Esophagus squamous epithelium (tissue), 5 donors: ENCODE measurements around the gene SUMO4. TPM values are rescaled to one million over a fixed set of nuclear protein-coding genes. Genes with fewer than 3 reads are reported as not detected.

Source experiments
- DNase-seq: peaks from one replicate; lab custom pipeline; 2025; lab: John Stamatoyannopoulos, UW
- H3K27ac ChIP-seq, 4 donors: fragments of 200-600 bp; sonication (generic); one replicate each; pipeline ENCODE4 v1.5.1; 2016 to 2019; ENCODE audit warnings: mild to moderate bottlenecking in 1 of 4
- H3K27me3 ChIP-seq, 4 donors: fragments of 200-600 bp; sonication (generic); 1 replicate in 3 of 4; 2 replicates in 1 of 4; pipeline versions ENCODE4 v1.5.1 to v1.6.0; 2017 to 2021; ENCODE audit warnings: antibody characterized with exemption in 1 of 4
- H3K36me3 ChIP-seq, 3 donors: fragments of 200-600 bp; sonication (generic); one replicate each; pipeline ENCODE4 v1.5.1; 2016 to 2019
- H3K4me1 ChIP-seq, 3 donors: fragments of 200-600 bp; sonication (generic); one replicate each; pipeline ENCODE4 v1.5.1; 2017 to 2019
- H3K4me3 ChIP-seq, 4 donors: fragments of 200-600 bp; sonication (generic); 1 replicate in 3 of 4; 2 replicates in 1 of 4; pipeline ENCODE4 v1.5.1; 2016 to 2019; ENCODE audit warnings: mild to moderate bottlenecking in 2 of 4, moderate library complexity in 1 of 4
- H3K9me3 ChIP-seq, 3 donors: fragments of 200-600 bp; sonication (generic); one replicate each; pipeline ENCODE4 v1.5.1; 2016 to 2019
- CTCF ChIP-seq, 6 experiments: fragments of 450-650 bp in 4 of 6; fragments of 200-600 bp in 2 of 6; sonication (generic) in 2 of 6; IDR thresholded peaks; one replicate each; pipeline ENCODE4 v1.5.1; 2016 to 2019; ENCODE audit warnings: antibody characterized with exemption in 6 of 6, mild to moderate bottlenecking in 4 of 6, moderate library complexity in 4 of 6
- POLR2A ChIP-seq, 4 donors: fragments of 450-650 bp; IDR thresholded peaks; one replicate each; pipeline ENCODE4 v1.6.1; 2017; ENCODE audit warnings: antibody characterized with exemption in 4 of 4, mild to moderate bottlenecking in 4 of 4, moderate library complexity in 3 of 4
- WGBS, 2 donors: methylation state at CpG; one replicate each; pipeline ENCODE4 v1.1.5; 2018; 5-methylcytosine and 5-hydroxymethylcytosine counted together
- intact Hi-C: fragments of 100-400 bp; cut with DNase I; formaldehyde crosslinking; loops from one replicate; pipeline ENCODE4 v1.15.0; 2022
- total RNA-seq, 4 donors: library from RNA; depleted of rRNA; stranded (reverse); fragments of >200 nt; gene quantifications; one replicate each; pipeline ENCODE4 v1.1.0, GENCODE V29; 2016
- donor health status: DM: yes; HTN: yes; CAD: no.

Gene SUMO4
- total RNA-seq, 4 donors from 2014 or later, result 2.3 to 3.2 TPM; not detected in 2

GRCh38 chr6:149366267-149366921, 33.7 kb upstream of the SUMO4 start:
- intact Hi-C loops, result no loop called here
- peaks cover 0 to 49% (median 0%) of the 10 kb centered on the region in 3 donors for H3K4me1 ChIP-seq
- TF ChIP-seq CTCF (IDR thresholded peaks at IDR 0.05), result no peak
- no peak for TF ChIP-seq POLR2A (IDR thresholded peaks at IDR 0.05)
- H3K36me3 ChIP-seq, result peaks cover 0 to 8% (median 0%) of the 10 kb centered on the region in 3 donors
- no peak for DNase-seq
- no peaks in the 10 kb centered on the region for H3K9me3 ChIP-seq
- H3K27ac ChIP-seq, result no peak overlapping the region
- H3K4me3 ChIP-seq, result no peak overlapping the region
- H3K27me3 ChIP-seq, result no peaks in the 10 kb centered on the region
- 83 to 90% methylated on average over 4 of the region's 4 CpGs for whole genome bisulfite sequencing, 2 donors

- 80 to 82% methylated on average over 1 of the region's 1 CpG for WGBS, 2 donors
- Histone ChIP-seq H3K9me3 (no peaks in the 10 kb centered on the region), H3K36me3 (peaks cover 0 to 8% (median 0%) of the 10 kb centered on the region in 3 donors), H3K27me3 (no peaks in the 10 kb centered on the region), H3K4me1 (peaks cover 0 to 36% (median 0%) of the 10 kb centered on the region in 3 donors), H3K27ac (no peak overlapping the region), H3K4me3 (no peak overlapping the region)
- TF ChIP-seq POLR2A (IDR thresholded peaks at IDR 0.05) (no peak), CTCF (IDR thresholded peaks at IDR 0.05) (no peak)
- intact Hi-C loops, result no loop called here
- no peak for DNase-seq
Measured at GRCh38 chr6:149368065-149368464, 32.0 kb upstream of the SUMO4 start.

GRCh38 chr6:149371154-149371553, 28.9 kb upstream of the SUMO4 start:
- intact Hi-C loops, result no loop called here
- no peak overlapping the region for H3K27ac ChIP-seq
- no peak for TF ChIP-seq CTCF (IDR thresholded peaks at IDR 0.05)
- no peak for TF ChIP-seq POLR2A (IDR thresholded peaks at IDR 0.05)
- peaks cover 0 to 5% (median 0%) of the 10 kb centered on the region in 3 donors for H3K4me1 ChIP-seq
- H3K4me3 ChIP-seq, result no peak overlapping the region
- no peaks in the 10 kb centered on the region for H3K9me3 ChIP-seq
- no peak for DNase-seq
- peaks cover 0 to 25% (median 0%) of the 10 kb centered on the region in 3 donors for H3K36me3 ChIP-seq
- no peaks in the 10 kb centered on the region for H3K27me3 ChIP-seq

GRCh38 chr6:149372062-149372461, 28.0 kb upstream of the SUMO4 start:
- TF ChIP-seq POLR2A (IDR thresholded peaks at IDR 0.05) (no peak), CTCF (IDR thresholded peaks at IDR 0.05) (no peak)
- intact Hi-C loops, result no loop called here
- no peaks in the 10 kb centered on the region for H3K27me3 ChIP-seq
- H3K4me3 ChIP-seq, result no peak overlapping the region
- H3K36me3 ChIP-seq, result peaks cover 0 to 25% (median 0%) of the 10 kb centered on the region in 3 donors
- no peak for DNase-seq
- H3K9me3 ChIP-seq, result no peaks in the 10 kb centered on the region
- no peak overlapping the region for H3K27ac ChIP-seq
- H3K4me1 ChIP-seq, result no peaks in the 10 kb centered on the region
- WGBS, 2 donors, result 75 to 76% methylated on average over 2 of the region's 2 CpGs

GRCh38 chr6:149373511-149373910, 26.6 kb upstream of the SUMO4 start:
- H3K36me3 ChIP-seq, result peaks cover 0 to 35% (median 5%) of the 10 kb centered on the region in 3 donors
- H3K4me1 ChIP-seq, result no peaks in the 10 kb centered on the region
- DNase-seq, result no peak
- intact Hi-C loops, result no loop called here
- no peak for TF ChIP-seq CTCF (IDR thresholded peaks at IDR 0.05)
- TF ChIP-seq POLR2A (IDR thresholded peaks at IDR 0.05), result no peak
- no peaks in the 10 kb centered on the region for H3K27me3 ChIP-seq
- no peaks in the 10 kb centered on the region for H3K9me3 ChIP-seq
- 94 to 97% methylated on average over 2 of the region's 2 CpGs for WGBS, 2 donors
- H3K27ac ChIP-seq, result no peak overlapping the region
- H3K4me3 ChIP-seq, result no peak overlapping the region
